ENCODE results near the gene RNF181.

GRCh38 chr2:85558160-85558559 lies 37.4 kb upstream of the RNF181 start:
- no peak for TF ChIP-seq EP300 (IDR thresholded peaks at IDR 0.05; ENCODE audit: low read depth)
- TF ChIP-seq POLR2A (IDR thresholded peaks at IDR 0.05), result no peak
- TF ChIP-seq, protein P1, sequence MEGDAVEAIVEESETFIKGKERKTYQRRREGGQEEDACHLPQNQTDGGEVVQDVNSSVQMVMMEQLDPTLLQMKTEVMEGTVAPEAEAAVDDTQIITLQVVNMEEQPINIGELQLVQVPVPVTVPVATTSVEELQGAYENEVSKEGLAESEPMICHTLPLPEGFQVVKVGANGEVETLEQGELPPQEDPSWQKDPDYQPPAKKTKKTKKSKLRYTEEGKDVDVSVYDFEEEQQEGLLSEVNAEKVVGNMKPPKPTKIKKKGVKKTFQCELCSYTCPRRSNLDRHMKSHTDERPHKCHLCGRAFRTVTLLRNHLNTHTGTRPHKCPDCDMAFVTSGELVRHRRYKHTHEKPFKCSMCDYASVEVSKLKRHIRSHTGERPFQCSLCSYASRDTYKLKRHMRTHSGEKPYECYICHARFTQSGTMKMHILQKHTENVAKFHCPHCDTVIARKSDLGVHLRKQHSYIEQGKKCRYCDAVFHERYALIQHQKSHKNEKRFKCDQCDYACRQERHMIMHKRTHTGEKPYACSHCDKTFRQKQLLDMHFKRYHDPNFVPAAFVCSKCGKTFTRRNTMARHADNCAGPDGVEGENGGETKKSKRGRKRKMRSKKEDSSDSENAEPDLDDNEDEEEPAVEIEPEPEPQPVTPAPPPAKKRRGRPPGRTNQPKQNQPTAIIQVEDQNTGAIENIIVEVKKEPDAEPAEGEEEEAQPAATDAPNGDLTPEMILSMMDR (IDR thresholded peaks at IDR 0.05), result no peak
- TF ChIP-seq POLR2AphosphoS5 (IDR thresholded peaks at IDR 0.05), result no peak

Data from transverse colon (tissue), 4 donors.